Ecto neural progenitor cell (in vitro differentiated cells): ENCODE measurements around the gene MFSD11.
A peak's percentile ranks its signal among the peaks of the same experiment; 100 is the strongest.
"Not testable (repeated sequence)": the region's sequence is repeated elsewhere in the genome, so short reads cannot be mapped to it uniquely, and the experiment has no call there.

Experiments
- DNase-seq: peaks from one replicate; pipeline ENCODE4 v3.0.0-alpha.2; 2018; ENCODE audit warnings: low spot score

The MFSD11 gene

GRCh38 chr17:76805319-76805718, 67.4 kb downstream of the MFSD11 start:
- no peak for DNase-seq

- DNase-seq, result not testable (repeated sequence)
These were observed 68.2 kb downstream of the MFSD11 start for GRCh38 chr17:76806151-76806550.

GRCh38 chr17:76806767-76807166, 68.8 kb downstream of the MFSD11 start:
- DNase-seq, result not testable (repeated sequence)

- DNase-seq, result no peak
These were observed 70.4 kb downstream of the MFSD11 start for GRCh38 chr17:76808326-76808725.

- no peak for DNase-seq
These were observed 73.0 kb downstream of the MFSD11 start for GRCh38 chr17:76810956-76811355.

GRCh38 chr17:76811834-76812233, 73.9 kb downstream of the MFSD11 start:
- DNase-seq, result no peak

- DNase-seq, result no peak
These were observed 74.3 kb downstream of the MFSD11 start for GRCh38 chr17:76812263-76812662.

GRCh38 chr17:76812968-76813367, 75.0 kb downstream of the MFSD11 start:
- DNase-seq, result no peak

GRCh38 chr17:76815907-76816589, 78.1 kb downstream of the MFSD11 start:
- DNase-seq, result not testable (repeated sequence)

GRCh38 chr17:76816590-76817135, 78.7 kb downstream of the MFSD11 start:
- peak; percentile 82 for DNase-seq

- DNase-seq, result no peak
These were observed 82.1 kb downstream of the MFSD11 start for GRCh38 chr17:76820039-76820438.

GRCh38 chr17:76820561-76820960, 82.6 kb downstream of the MFSD11 start:
- DNase-seq, result no peak

- no peak for DNase-seq
These were observed 84.4 kb downstream of the MFSD11 start for GRCh38 chr17:76822184-76822778.

GRCh38 chr17:76824093-76824492, 86.2 kb downstream of the MFSD11 start:
- no peak for DNase-seq

GRCh38 chr17:76826330-76827068, 88.6 kb downstream of the MFSD11 start:
- DNase-seq, result no peak

GRCh38 chr17:76827736-76828135, 89.8 kb downstream of the MFSD11 start:
- DNase-seq, result no peak
